HUES6 (cell line): ENCODE results near the gene PHB1.

Experiments
- H3K27ac ChIP-seq: 2 replicates; pipeline ENCODE4 v1.7.0; 2013; ENCODE audit warnings: low read depth, mild to moderate bottlenecking, low read length, inconsistent platforms
- H3K27me3 ChIP-seq: 2 replicates; pipeline ENCODE4 v1.6.1; 2013; ENCODE audit warnings: low read length; ENCODE audit not compliant: control insufficient read depth, insufficient read depth
- H3K36me3 ChIP-seq: 2 replicates; pipeline ENCODE4 v1.6.1; 2013; ENCODE audit warnings: low read length; ENCODE audit not compliant: control insufficient read depth, insufficient read depth
- H3K4me1 ChIP-seq: 2 replicates; pipeline ENCODE4 v1.6.1; 2013; ENCODE audit warnings: low read length; ENCODE audit not compliant: control insufficient read depth, insufficient read depth
- H3K4me3 ChIP-seq: 2 replicates; pipeline ENCODE4 v1.5.1; 2013; ENCODE audit warnings: low read depth, low read length
- H3K9ac ChIP-seq: one replicate; pipeline ENCODE4 v1.6.1; 2013; ENCODE audit warnings: mild to moderate bottlenecking, low read length
- H3K9me3 ChIP-seq: 2 replicates; pipeline ENCODE4 v1.6.1; 2013; ENCODE audit warnings: low read depth, low read length; ENCODE audit not compliant: control insufficient read depth, insufficient read depth

PHB1 gene

DNA sequence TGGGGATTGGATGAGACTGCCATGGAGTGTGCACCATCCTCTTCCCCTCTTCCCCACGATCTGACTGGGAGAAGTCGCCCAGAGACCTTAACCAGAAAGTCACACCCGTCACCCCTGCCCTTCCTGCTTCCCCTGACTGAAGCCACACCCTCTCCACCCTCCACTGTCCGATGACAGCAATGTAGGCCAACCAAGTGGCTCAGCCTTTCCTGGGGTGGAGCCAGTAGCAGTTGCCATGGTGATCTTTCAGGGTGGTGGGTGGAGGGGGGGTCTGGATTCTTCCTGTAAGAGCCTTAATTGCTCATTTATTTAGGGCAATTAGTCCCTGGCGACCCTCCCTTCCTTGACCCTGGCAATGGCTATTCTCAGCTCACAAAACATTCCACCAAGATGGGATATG is 37.5 kb upstream of the PHB1 start:
- Histone ChIP-seq H3K36me3 (no peaks in the 10 kb centered on the region), H3K9me3 (no peaks in the 10 kb centered on the region), H3K9ac (no peak overlapping the region), H3K27ac (no peak overlapping the region), H3K4me1 (peaks cover 18% of the 10 kb centered on the region), H3K4me3 (no peak overlapping the region), H3K27me3 (peaks cover 4% of the 10 kb centered on the region; the same call in 1 of the 2 replicates)

DNA sequence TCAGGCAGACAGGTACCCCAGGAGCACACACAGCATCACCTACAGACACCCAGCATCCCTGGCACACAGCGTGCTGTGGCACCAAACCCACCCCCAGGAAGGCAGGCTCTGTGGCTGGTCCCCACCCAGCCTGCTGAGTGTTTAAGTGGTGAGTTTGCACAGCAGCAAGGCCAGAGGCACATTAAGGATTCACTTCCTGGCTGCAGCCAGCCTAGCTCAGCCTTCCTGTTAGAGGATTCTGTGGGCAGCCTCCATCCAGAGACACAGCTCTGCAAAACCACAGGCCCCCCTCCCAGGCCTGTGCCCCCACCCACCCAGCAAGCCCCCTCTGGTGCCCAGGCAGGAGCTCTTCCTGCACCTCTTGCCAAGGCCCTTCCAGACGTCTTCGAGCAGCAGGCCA is 36.1 kb upstream of the PHB1 start:
- no peaks in the 10 kb centered on the region for H3K9me3 ChIP-seq
- no peaks in the 10 kb centered on the region for H3K27me3 ChIP-seq
- no peak overlapping the region for H3K9ac ChIP-seq
- no peaks in the 10 kb centered on the region for H3K36me3 ChIP-seq
- no peak overlapping the region for H3K27ac ChIP-seq
- no peak overlapping the region for H3K4me3 ChIP-seq
- H3K4me1 ChIP-seq: peaks cover 17% of the 10 kb centered on the region

DNA sequence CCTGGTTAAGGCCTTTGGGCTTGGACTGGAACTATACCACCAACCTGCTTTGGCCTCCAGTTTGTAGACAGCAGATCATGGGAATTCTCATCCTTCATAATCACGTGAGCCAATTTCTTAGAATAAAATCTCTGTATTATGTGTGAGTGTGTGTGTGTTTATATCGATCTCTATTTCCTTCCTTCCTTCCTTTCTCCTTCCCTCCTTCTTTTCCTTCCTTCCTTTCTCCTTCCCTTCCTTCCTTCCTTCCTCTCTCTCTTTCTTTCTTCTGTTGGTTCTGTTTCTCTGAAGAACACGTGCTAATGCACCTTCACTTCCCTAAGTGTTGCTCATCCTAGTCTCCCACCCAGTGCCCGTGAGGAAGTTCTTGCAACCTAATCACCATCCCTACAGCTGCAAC is 35.5 kb upstream of the PHB1 start:
- Histone ChIP-seq H3K4me1 (peaks cover 17% of the 10 kb centered on the region), H3K9ac (no peak overlapping the region), H3K4me3 (no peak overlapping the region), H3K36me3 (no peaks in the 10 kb centered on the region), H3K9me3 (no peaks in the 10 kb centered on the region), H3K27ac (no peak overlapping the region), H3K27me3 (no peaks in the 10 kb centered on the region)

DNA sequence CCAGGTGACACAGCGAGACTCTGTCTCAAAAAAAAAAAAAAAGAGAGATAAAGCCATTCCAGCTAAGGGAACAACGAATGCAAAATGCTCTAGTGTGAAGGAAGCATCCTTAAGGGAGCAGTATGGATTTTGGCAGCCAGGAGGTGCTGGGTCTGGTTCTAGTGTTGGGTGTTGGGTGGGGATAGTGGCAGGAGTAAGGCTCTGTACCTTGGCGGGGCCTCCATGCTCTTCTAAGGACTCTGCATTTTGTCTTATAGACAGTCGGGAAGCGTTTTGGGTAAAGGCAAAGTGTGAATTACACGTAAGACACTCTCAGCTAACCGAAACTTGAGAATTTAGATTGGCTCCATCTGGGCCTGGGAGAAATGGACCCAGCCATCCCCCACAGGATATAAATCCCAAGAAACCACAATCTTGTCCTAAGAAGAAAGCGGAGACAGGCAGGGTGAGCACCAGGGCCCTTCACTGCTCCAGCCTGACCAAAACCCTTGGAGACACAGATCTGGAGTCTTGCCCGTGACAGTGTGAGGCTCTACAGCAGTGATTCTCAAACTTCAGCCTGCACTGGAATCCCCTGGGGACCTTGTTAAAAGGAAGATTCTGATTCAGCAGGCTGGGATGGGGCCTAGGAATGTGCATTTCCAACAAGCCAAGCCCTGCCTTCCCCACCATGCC is 33.1 kb upstream of the PHB1 start:
- Histone ChIP-seq H3K36me3 (no peaks in the 10 kb centered on the region), H3K4me3 (no peak overlapping the region), H3K27ac (no peak overlapping the region), H3K9ac (no peak overlapping the region), H3K4me1 (peaks cover 13% of the 10 kb centered on the region), H3K27me3 (peaks cover 4% of the 10 kb centered on the region; the same call in 1 of the 2 replicates), H3K9me3 (no peaks in the 10 kb centered on the region)

DNA sequence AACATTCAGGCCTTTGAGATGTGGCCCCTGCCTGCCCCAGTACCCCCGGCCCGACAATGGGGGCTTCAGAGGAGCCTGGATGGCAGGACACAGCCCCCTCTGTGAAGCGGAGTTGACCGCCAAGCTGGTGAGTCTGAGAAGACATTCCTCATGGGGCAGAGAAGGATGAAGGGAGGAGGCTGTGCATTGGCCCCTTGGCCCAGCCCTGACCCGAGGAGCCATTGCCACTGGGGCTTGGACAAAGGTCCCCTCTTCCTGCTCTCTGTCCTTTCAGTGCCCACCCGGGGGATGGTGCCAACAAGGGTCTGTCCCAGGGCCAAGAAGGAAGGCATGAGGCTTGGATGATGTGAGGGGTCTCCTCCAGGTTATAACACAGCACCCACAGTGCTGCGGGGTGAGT is 30.9 kb upstream of the PHB1 start:
- Histone ChIP-seq H3K9ac (no peak overlapping the region), H3K4me1 (peaks cover 13% of the 10 kb centered on the region; the same call in 1 of the 2 replicates), H3K4me3 (no peak overlapping the region), H3K27ac (no peak overlapping the region), H3K36me3 (no peaks in the 10 kb centered on the region), H3K9me3 (no peaks in the 10 kb centered on the region), H3K27me3 (peaks cover 7% of the 10 kb centered on the region; the same call in 1 of the 2 replicates)

DNA sequence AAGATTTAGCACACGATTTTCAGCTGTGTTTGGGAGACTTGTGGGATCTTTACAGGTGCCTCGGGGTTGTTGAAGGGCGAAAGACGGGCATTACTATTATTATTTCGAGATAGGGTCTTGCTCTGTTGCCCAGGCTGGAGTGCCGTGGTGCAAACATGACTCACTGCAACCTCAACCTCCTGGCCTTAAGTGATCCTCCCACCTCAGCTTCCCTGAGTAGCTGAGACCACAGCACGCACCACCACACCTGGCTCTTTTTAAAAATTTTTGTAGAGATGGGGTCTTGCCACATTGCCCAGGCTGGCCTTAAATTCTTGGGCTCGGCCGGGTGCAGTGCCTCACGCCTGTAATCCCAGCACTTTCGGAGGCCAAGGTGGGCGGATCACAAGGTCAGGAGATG is 29.7 kb upstream of the PHB1 start:
- Histone ChIP-seq H3K27ac (no peak overlapping the region), H3K9me3 (no peaks in the 10 kb centered on the region), H3K36me3 (no peaks in the 10 kb centered on the region), H3K4me3 (no peak overlapping the region), H3K9ac (no peak overlapping the region), H3K4me1 (peaks cover 18% of the 10 kb centered on the region), H3K27me3 (peaks cover 17% of the 10 kb centered on the region)

DNA sequence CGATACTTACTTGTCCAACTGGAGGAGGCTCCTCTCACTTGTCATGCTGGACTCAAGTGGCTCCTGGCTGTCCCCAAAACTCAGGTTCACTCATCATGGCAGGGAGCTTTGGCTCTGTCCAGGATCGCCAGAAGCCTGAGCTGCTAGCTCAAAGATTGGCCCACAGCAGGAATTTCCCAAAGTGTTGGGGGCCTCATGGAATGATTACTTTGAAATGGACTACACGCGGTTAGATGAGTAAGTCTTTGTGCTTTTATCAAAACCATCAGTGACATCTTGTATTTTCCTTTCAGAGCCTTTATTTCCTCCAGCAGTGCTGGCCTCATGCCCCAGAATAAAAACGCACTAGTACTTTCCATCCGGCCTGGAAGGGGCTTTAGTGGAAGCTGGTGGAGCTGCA is 29.2 kb upstream of the PHB1 start:
- H3K36me3 ChIP-seq: no peaks in the 10 kb centered on the region
- H3K9ac ChIP-seq: no peak overlapping the region
- peaks cover 23% of the 10 kb centered on the region for H3K4me1 ChIP-seq
- no peak overlapping the region for H3K27ac ChIP-seq
- peaks cover 21% of the 10 kb centered on the region for H3K27me3 ChIP-seq
- no peaks in the 10 kb centered on the region for H3K9me3 ChIP-seq
- no peak overlapping the region for H3K4me3 ChIP-seq

DNA sequence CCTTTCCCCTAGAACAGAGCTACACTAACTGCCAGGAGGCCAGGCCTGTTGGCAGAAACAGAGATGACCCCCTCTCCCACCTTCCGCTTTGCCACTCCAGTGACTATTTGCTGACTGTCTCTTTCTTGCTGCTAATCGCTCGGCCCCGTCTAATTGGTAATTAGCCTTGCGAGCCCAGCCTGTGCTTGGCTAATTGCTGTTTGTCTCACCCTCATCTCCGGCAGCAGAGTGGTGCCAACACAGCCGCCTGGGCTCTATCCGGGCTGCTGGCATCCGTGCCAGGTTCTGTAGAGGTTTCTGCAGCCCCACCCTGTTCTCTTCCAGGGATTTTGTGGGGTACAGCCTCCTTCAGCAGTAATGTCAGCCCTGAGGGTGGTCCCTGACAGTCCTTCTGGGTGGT is 27.4 kb upstream of the PHB1 start:
- no peak overlapping the region for H3K27ac ChIP-seq
- no peaks in the 10 kb centered on the region for H3K36me3 ChIP-seq
- peaks cover 37% of the 10 kb centered on the region for H3K27me3 ChIP-seq
- no peak overlapping the region for H3K9ac ChIP-seq
- H3K9me3 ChIP-seq: no peaks in the 10 kb centered on the region
- H3K4me3 ChIP-seq: no peak overlapping the region
- peaks cover 30% of the 10 kb centered on the region for H3K4me1 ChIP-seq

DNA sequence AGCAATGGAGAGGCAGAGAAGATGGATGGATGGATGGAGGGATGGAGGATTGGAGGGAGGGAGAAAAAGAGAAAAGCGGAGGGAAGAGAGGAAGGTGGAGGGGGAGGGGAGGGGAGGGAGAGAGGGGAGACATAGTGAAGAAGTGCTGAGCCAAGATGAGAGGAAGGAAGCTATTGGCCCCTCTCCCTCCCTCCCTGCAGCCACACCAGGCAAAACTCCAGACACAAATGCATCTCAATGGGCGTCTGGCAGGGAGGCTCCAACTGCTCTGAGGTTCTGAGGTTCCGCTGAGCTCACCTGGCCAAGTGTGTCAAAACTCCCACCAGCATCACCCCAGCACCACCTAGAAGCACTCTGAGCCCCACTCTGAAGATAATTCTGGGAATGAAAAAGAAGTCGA is 26.9 kb upstream of the PHB1 start:
- Histone ChIP-seq H3K27me3 (peaks cover 39% of the 10 kb centered on the region), H3K9me3 (no peaks in the 10 kb centered on the region), H3K36me3 (no peaks in the 10 kb centered on the region), H3K9ac (no peak overlapping the region), H3K4me1 (peaks cover 30% of the 10 kb centered on the region), H3K4me3 (no peak overlapping the region), H3K27ac (no peak overlapping the region)

DNA sequence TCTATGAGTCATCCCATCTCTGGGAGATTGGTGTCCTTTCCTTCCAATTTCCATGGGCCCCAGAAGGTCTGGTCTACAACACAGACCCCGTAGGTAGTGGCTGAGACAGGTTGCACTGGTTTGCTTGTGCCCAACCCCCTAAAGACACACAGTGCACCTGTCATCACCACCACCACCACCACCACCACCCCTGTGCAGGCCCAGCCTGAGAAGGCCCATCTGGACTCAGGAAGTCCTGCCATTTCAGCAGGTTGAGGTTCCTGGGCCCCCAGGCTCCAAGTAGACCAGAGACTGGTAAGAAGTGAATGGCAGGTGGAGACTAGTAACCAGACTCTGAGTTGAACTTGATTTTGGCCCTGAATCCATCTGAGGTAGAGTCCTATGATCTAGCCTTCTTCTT is 25.9 kb upstream of the PHB1 start:
- Histone ChIP-seq H3K9ac (no peak overlapping the region), H3K9me3 (no peaks in the 10 kb centered on the region), H3K4me1 (peaks cover 24% of the 10 kb centered on the region), H3K27ac (no peak overlapping the region), H3K27me3 (peaks cover 48% of the 10 kb centered on the region), H3K36me3 (no peaks in the 10 kb centered on the region), H3K4me3 (no peak overlapping the region)

DNA sequence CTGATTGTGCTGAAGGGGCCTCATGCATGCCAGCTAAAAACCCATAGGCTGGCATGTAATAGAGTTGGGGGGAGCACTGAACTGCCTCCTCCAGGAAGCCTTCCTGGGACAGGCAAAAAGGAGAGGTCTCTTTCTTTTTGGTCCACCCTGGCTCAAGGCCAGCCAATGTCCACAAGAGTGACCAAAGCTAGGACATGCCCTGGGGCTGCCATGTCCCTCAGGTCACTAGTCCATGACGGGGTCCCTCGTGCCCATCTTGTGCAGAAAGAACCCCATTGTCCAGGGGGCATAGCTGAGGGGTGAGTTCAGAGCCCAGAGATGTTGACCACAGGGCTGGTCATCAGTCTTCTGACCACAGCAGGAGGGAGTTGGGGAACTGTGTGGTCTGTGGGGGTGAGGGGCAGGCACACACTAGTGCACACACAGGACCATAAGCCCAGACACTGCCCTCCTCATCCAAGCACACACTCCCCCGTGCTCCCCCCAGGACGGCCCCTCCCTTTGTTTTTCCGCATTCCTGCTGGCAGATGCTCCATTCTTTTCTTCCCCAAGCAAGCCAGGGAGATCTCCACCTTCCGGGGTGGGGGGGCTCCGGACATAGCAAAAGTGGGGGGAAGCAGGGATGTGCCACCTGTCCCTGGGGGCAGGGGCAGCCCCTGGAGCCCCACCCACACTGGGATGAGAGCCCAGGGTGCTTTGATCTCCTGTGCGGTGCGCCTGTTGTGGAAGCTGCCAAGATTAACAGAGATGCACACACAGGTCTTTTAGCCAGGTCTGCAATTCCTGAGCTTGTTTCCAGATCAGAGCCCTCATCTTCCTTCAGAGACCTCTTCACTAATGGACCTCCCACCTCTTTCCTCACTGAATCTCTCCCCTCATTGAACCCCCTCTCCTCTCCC is 25.2 kb upstream of the PHB1 start:
- Histone ChIP-seq H3K36me3 (no peaks in the 10 kb centered on the region), H3K4me1 (peaks cover 28% of the 10 kb centered on the region), H3K27me3 (peaks cover 49% of the 10 kb centered on the region), H3K4me3 (no peak overlapping the region), H3K27ac (no peak overlapping the region), H3K9ac (no peak overlapping the region), H3K9me3 (no peaks in the 10 kb centered on the region)
